CD4-positive, alpha-beta T cell treated with Interleukin-21 for 1 hour (primary cell): Measurements from ENCODE around the gene DBN1.

Experiments used
- DNase-seq: peaks from one replicate; pipeline ENCODE4 v3.0.0-alpha.2; 2020

Gene DBN1

GRCh38 chr5:177442066-177442826 lies 31.2 kb downstream of the DBN1 start:
- no peak for DNase-seq

- DNase-seq, result no peak
These were observed 32.2 kb downstream of the DBN1 start for GRCh38 chr5:177440990-177441780.

DNA sequence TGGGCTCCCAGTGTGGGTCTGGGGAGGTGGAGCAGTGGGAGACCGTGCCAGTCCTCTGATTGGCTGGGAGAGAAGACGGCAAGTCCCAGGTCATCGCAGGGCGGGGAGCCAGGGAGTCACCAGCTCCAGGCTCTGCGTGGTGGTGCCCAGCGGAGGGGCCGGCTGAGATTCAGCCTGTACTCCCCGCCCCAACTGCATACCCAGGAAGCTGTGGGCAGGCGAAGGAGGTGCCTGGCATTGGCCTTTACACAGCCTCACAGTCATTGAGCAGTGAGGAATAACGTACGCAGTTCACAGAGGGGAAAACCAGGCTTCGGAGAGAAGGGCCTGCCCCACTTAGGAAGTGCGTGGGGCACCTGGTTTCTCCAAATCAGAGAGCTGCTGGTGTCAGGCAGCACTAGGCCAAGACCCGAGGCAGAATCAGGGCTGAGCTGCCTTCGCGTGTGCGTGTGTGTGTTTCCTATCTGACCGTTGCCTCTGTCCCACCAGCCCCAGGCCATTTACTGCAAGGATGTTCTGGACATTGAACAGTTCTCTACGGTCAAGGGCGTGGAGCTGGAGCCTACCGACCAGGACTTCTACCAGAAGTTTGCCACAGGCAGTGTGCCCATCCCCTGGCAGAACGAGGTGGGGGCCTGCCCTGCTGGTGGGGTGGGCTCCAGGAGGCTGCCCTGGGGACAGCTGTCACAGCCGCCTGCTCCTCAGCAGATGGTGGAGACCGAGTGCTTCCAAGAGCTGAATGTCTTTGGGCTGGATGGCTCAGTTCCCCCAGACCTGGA lies 33.0 kb downstream of the DBN1 start:
- peak; percentile 79 for DNase-seq

DNA sequence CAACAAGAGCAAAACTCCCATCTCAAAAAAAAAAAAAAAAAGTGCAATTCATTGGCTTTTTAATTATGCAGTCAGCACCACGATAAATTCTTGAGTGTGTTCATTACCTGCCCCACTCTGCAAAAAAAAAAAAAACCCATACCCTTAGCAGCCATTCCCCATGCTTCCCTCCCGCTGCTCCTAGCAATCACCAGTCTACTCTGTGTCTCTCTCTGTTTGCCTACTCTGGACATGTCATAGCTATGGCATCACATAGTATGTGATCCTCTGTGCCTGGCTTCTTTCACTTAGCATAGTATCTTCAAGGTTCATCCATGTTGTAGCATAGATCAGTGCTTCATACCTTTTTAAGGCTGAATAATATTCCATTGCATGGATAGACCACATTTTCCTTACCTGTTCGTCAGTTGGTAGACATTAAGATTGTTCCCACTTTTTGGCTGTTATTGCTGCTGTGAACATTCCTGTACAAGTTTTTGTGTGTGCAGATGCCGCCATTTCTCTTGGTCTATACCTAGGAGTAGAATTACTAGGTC lies 33.8 kb downstream of the DBN1 start:
- no peak for DNase-seq

DNA sequence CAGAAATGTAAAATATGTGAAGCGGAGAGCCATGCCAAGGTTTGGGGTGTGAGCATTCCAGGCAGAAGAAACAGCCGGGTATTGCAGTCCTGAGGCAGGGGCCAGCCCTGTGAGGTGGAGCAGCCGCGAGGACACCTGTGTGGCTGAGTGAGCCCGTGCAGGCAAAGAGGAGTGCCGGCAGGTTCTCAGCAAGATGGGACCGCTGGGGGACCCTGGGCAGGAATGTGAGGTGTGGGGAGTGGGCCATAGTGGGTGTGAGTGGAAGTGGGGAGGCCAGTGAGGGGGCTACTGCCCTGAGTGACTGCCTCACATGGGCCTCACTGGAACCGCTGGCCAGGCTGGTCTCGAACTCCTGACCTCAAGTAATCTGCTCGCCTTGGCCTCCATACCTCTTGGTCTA lies 35.0 kb downstream of the DBN1 start:
- no peak for DNase-seq

GRCh38 chr5:177437623-177438022 lies 35.8 kb downstream of the DBN1 start:
- DNase-seq, result no peak

DNA sequence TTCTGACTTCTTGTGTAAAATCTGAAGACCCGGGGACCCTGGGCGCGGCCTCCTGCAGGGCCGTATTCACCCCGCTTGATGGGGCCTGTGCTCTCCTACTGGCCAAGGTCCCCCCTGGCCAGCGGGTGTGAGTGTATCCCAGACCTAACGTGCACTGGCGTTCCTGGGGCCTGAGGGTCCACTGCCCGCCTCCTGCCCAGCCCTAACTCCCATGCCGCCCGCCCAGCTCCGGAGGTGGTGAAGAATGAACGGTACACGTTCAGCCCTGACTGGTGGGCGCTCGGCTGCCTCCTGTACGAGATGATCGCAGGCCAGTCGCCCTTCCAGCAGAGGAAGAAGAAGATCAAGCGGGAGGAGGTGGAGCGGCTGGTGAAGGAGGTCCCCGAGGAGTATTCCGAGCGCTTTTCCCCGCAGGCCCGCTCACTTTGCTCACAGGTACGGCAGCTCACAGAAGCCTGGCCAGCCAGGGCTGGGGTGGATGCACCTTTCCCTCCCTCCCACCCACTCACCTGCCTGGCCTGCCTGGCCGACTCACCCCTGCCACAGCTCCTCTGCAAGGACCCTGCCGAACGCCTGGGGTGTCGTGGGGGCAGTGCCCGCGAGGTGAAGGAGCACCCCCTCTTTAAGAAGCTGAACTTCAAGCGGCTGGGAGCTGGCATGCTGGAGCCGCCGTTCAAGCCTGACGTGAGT lies 37.4 kb downstream of the DBN1 start:
- no peak for DNase-seq

GRCh38 chr5:177434942-177435738 lies 38.3 kb downstream of the DBN1 start:
- no peak for DNase-seq

- DNase-seq, result peak; percentile 58
These were observed 39.0 kb downstream of the DBN1 start for GRCh38 chr5:177434437-177434836.

- no peak for DNase-seq
These were observed 39.7 kb downstream of the DBN1 start for GRCh38 chr5:177433658-177434217.

DNA sequence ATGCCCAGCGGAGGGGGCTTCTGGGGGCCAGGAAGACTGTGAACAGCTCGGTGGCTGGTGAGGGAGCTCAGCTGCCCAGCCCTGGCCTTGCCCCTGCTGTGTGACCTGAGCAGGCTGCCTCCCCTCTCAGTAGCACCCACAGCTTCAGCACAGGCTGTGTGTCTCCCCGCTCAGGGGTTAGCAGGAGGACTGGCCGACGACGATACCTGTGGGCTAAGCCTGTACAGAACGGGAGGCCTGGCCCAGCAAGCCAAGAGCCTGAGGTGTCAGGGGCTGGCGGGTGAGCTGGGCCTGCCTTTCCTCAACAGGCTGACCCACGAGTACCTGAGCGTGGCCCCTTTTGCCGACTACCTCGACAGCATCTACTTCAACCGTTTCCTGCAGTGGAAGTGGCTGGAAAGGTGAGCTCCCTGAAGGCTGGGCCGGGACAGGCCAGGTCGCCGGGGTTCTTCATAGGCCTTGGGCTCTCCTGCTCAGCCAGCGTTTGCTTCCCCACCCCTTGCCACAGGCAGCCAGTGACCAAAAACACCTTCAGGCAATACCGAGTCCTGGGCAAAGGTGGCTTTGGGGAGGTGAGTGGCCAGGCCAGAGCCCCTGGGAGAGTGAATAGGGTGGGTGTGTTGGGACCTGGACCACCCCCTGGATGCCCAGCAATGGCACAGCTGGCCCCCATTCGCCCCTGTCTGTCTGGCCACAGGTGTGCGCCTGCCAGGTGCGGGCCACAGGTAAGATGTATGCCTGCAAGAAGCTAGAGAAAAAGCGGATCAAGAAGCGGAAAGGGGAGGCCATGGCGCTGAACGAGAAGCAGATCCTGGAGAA lies 40.4 kb downstream of the DBN1 start:
- DNase-seq, result no peak

GRCh38 chr5:177432143-177432838 lies 41.1 kb downstream of the DBN1 start:
- no peak for DNase-seq

GRCh38 chr5:177431317-177432142 lies 41.9 kb downstream of the DBN1 start:
- peak; percentile 84 for DNase-seq

GRCh38 chr5:177430972-177431316 lies 42.5 kb downstream of the DBN1 start:
- DNase-seq, result no peak

DNA sequence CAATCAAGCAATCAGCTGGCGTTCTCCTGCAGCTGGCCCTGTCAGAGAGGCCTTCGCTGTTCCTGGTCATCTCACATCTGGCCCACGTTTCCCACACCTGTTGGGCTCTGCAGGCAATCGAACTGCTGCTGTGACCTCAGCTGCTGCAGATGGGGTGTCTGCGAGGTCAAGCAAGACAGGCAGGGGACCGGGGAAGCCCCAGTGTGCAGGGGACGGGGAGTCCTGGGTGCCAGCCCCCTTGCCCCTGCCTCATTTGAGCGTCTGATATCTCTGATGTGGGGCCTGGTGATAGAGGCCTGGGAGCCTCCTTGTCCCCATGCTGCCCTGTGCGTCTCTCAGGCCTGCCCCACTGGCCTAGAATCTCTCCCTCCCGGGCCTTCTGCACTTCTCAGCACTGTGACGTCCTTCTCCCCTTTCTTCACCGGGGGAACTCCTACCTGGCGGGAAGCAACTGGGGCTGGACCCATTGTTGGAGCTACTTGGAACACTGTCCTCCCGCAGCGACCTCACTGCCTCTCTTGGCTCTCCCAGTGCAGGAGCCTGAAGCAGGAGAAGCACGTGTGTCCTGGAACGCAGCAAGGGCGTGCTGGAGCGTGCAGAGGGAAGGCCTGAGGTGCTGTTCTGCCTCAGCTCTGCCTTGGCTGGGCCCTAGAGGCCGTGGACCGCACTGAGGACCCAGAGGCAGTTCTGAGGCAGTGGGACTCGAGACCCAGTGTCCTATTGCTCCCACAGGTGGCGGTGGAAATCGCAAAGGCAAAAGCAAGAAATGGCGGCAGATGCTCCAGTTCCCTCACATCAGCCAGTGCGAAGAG lies 43.1 kb downstream of the DBN1 start:
- DNase-seq, result no peak

DNA sequence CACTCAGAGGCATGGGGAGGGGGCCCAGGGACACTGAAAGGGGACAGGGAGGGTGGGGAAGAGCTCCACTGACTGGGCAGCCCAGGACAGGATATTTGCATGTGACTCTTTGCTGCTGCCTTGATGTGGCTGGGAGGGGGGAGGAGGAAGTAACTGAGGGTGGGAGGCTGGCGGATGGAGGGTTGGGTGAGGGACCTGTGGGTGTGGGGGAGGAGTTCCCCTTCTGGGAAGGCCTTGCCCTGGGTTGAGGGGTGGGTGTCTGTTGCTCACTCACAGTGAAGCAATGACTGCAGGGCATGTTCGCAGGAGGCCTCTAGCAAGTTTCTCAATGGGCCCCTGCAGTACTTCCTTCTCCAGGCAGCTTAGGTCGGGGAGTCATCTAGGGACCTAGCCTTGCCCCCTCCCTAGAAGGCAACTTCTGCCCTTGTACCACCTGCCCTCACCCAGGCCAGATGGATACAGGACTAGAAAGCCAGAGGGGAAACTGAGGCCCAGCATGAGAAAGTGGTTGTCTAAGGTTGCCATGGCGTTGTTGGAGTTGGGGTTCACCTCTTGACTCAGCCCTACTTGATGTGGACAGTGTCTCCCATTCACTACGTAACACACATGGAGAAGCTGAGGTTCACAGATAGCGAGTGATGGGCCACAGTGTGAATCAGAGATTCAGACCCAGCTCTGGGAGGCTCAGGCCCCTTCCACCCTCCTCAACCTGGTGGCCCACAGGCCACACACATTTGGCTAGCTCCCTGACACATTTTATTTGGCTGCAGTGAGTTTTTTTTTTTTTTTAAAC lies 44.0 kb downstream of the DBN1 start:
- DNase-seq, result peak; percentile 90

DNA sequence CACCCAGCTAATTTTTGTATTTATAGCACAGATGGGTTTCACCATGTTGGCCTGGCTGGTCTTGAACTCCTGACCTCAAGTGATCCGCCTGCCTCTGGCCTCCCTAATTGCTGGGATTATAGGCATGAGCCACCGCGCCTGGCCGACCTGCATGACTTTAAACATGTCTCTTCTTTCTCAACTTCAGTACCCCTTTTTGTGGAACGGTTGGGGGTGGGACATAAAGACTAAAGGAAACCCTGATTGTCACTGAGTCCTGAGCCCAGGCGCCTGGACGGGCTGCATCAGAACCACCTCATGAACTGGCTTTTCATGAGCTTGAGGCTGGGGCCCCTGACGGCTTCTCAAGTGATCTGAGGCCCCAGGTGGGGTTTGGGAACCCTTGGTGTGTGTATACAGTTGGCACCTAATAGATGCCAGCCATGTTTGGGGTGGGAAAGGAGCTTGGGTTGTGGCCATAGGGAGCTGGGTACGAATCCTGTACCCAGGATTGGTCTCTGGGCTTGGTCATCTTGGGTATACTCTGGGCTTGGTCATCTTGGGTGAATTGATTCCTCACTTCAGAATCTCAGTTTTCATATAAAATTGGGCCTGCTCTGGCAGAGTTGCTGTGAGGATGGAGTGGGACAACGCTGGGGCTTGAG lies 44.7 kb downstream of the DBN1 start:
- no peak for DNase-seq
